Panc1 (cell line): ENCODE results near the gene RAB3GAP2.

Experiments
- CTCF ChIP-seq: fragments of 450-650 bp; IDR thresholded peaks from 2 replicates; pipeline ENCODE4 v1.5.1; 2017; ENCODE audit warnings: mild to moderate bottlenecking
- TCF7L2 ChIP-seq: IDR thresholded peaks from 2 replicates; pipeline ENCODE4 v1.6.1; 2011; ENCODE audit warnings: mild to moderate bottlenecking, low read depth, low read length, inconsistent platforms

- TF ChIP-seq CTCF (no peak), TCF7L2 (no peak)
Observed at GRCh38 chr1:220186752-220187151, 85.5 kb downstream of the RAB3GAP2 start.
